Measurements from ENCODE around the gene SAFB2.

DNA sequence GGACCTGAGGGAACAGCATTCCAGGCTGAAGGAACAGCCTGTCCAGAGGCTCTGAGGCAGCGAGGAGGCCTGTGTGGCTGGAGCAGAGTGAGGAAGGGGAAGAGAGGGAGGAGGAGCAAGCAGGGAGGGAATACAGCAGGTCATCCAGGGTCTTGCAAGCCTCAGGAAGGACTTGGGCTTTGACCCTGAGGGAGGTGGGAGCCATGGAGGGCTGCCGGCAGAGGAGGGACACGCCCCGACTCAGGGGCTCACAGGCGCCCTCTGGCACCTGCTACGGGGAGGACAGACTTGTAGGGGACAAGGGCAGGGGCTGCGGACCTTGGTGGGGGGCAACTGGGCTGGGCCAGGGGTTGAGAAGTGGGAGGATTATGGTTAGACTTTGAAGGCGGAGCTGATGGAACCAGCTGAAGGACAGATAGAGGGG lies 59.6 kb downstream of the SAFB2 start:
- no peak for TF ChIP-seq RAD21 (conservative IDR thresholded peaks at IDR 0.05)
- TF ChIP-seq, protein P1, sequence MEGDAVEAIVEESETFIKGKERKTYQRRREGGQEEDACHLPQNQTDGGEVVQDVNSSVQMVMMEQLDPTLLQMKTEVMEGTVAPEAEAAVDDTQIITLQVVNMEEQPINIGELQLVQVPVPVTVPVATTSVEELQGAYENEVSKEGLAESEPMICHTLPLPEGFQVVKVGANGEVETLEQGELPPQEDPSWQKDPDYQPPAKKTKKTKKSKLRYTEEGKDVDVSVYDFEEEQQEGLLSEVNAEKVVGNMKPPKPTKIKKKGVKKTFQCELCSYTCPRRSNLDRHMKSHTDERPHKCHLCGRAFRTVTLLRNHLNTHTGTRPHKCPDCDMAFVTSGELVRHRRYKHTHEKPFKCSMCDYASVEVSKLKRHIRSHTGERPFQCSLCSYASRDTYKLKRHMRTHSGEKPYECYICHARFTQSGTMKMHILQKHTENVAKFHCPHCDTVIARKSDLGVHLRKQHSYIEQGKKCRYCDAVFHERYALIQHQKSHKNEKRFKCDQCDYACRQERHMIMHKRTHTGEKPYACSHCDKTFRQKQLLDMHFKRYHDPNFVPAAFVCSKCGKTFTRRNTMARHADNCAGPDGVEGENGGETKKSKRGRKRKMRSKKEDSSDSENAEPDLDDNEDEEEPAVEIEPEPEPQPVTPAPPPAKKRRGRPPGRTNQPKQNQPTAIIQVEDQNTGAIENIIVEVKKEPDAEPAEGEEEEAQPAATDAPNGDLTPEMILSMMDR (IDR thresholded peaks at IDR 0.05; ENCODE audit: poor library complexity, severe bottlenecking): no peak
- TF ChIP-seq, protein P2, sequence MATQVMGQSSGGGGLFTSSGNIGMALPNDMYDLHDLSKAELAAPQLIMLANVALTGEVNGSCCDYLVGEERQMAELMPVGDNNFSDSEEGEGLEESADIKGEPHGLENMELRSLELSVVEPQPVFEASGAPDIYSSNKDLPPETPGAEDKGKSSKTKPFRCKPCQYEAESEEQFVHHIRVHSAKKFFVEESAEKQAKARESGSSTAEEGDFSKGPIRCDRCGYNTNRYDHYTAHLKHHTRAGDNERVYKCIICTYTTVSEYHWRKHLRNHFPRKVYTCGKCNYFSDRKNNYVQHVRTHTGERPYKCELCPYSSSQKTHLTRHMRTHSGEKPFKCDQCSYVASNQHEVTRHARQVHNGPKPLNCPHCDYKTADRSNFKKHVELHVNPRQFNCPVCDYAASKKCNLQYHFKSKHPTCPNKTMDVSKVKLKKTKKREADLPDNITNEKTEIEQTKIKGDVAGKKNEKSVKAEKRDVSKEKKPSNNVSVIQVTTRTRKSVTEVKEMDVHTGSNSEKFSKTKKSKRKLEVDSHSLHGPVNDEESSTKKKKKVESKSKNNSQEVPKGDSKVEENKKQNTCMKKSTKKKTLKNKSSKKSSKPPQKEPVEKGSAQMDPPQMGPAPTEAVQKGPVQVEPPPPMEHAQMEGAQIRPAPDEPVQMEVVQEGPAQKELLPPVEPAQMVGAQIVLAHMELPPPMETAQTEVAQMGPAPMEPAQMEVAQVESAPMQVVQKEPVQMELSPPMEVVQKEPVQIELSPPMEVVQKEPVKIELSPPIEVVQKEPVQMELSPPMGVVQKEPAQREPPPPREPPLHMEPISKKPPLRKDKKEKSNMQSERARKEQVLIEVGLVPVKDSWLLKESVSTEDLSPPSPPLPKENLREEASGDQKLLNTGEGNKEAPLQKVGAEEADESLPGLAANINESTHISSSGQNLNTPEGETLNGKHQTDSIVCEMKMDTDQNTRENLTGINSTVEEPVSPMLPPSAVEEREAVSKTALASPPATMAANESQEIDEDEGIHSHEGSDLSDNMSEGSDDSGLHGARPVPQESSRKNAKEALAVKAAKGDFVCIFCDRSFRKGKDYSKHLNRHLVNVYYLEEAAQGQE (IDR thresholded peaks at IDR 0.05; ENCODE audit: borderline replicate concordance): no peak
